H1 (cell line): Measurements from ENCODE around the gene SCAMP5. TPM values are rescaled to one million over a fixed set of nuclear protein-coding genes. Genes with fewer than 3 reads are reported as not detected.

ENCODE experiments used
- FOSL1 ChIP-seq: IDR thresholded peaks from 2 replicates; pipeline ENCODE4 v1.6.1; 2011; ENCODE audit warnings: mild to moderate bottlenecking, low read depth, low read length, moderate library complexity; ENCODE audit not compliant: insufficient read depth
- SAP30 ChIP-seq: fragments of 300-600 bp; sonication (generic); IDR thresholded peaks from 2 replicates; pipeline ENCODE4 v1.7.1; 2012; ENCODE audit warnings: low read length, moderate library complexity, mild to moderate bottlenecking, inconsistent platforms; ENCODE audit not compliant: insufficient read depth, insufficient replicate concordance
- polyA plus RNA-seq, 7 experiments: library from polyadenylated mRNA; depleted of rRNA in 3 of 7; stranded (reverse) in 5 of 7; unstranded in 2 of 7; fragments of >200 nt in 5 of 7; fragments of 200-250 nt in 2 of 7; gene quantifications; 1 replicate in 5 of 7; 2 replicates in 1 of 7; 4 replicates in 1 of 7; pipeline versions ENCODE4 v1.2.1 to v1.2.3, GENCODE V29; 2011 to 2013; ENCODE audit warnings: missing spikeins in 2 of 7, mixed read lengths in 2 of 7
- total RNA-seq: library from RNA; stranded (reverse); fragmentation: NEBNext Ultra II Directional; extraction: Animal tissue kit (Norgen Biotek cat#: 25700); gene quantifications from 2 replicates; pipeline ENCODE4 v1.2.1, GENCODE V29; 2021

SCAMP5 gene
- total and polyA plus RNA-seq, 2 of the 8 experiments (the other 6 are each of a cell fraction or from before 2014, with no cell fraction given), result 55.4 to 94.7 TPM

GRCh38 chr15:75050283-75050682 is 54.9 kb downstream of the SCAMP5 start (continued):
- no peak for TF ChIP-seq SAP30
- TF ChIP-seq FOSL1, result no peak
- TF ChIP-seq, all 59 proteins: peak for 0
